Keratinocyte (primary cell): Measurements from ENCODE around the gene MAGI2. TPM values are rescaled to one million over a fixed set of nuclear protein-coding genes. Genes with fewer than 3 reads are reported as not detected.

Experiments
- DNase-seq: peaks from one replicate; pipeline ENCODE4 v3.0.0-alpha.2; 2011; ENCODE audit warnings: low read depth, missing footprints, low spot score
- FAIRE-seq: peaks from 2 replicates; lab custom pipeline; 2011; peaks lifted over from hg19 to GRCh38; lab: Jason Lieb, UNC
- H2AFZ ChIP-seq: 2 replicates; pipeline ENCODE4 v1.6.0; 2012; ENCODE audit warnings: low read length, control low read depth, inconsistent platforms; ENCODE audit not compliant: control insufficient read depth
- H3K27ac ChIP-seq: 2 replicates; pipeline ENCODE4 v1.5.1; 2011; ENCODE audit warnings: low read length; ENCODE audit not compliant: control insufficient read depth, insufficient read depth
- H3K27me3 ChIP-seq: 3 replicates; pipeline ENCODE4 v1.6.0; 2011; ENCODE audit warnings: low read length; ENCODE audit not compliant: control insufficient read depth, insufficient read depth; ENCODE audit errors: extremely low read depth
- H3K36me3 ChIP-seq, 2 experiments: 2 replicates in 1 of 2; 3 replicates in 1 of 2; pipeline ENCODE4 v1.5.1; 2011; ENCODE audit warnings: low read length in 2 of 2, mild to moderate bottlenecking in 1 of 2; ENCODE audit not compliant: control insufficient read depth in 2 of 2, insufficient read depth in 2 of 2; ENCODE audit errors: extremely low read depth in 1 of 2
- H3K4me1 ChIP-seq: 3 replicates; pipeline ENCODE4 v1.5.1; 2011; ENCODE audit warnings: low read length; ENCODE audit not compliant: control insufficient read depth, insufficient read depth; ENCODE audit errors: extremely low read depth
- H3K4me2 ChIP-seq: 3 replicates; pipeline ENCODE4 v1.6.0; 2011; ENCODE audit warnings: low read depth, low read length; ENCODE audit not compliant: control insufficient read depth, insufficient read depth; ENCODE audit errors: extremely low read depth
- H3K4me3 ChIP-seq, 3 experiments: fragments of 200-600 bp in 1 of 3; sonication (generic) in 1 of 3; 2 replicates in 2 of 3; 3 replicates in 1 of 3; pipeline ENCODE4 v1.5.1; 2011 to 2016; ENCODE audit warnings: low read length in 3 of 3, mild to moderate bottlenecking in 3 of 3, control low read depth in 2 of 3, inconsistent platforms in 1 of 3, low read depth in 1 of 3, mixed read lengths in 1 of 3, mixed run types in 1 of 3, moderate library complexity in 1 of 3; ENCODE audit not compliant: control insufficient read depth in 2 of 3, insufficient read depth in 2 of 3; ENCODE audit errors: extremely low read depth in 1 of 3
- H3K79me2 ChIP-seq: 2 replicates; pipeline ENCODE4 v1.6.0; 2012; ENCODE audit warnings: low read length; ENCODE audit not compliant: control insufficient read depth, insufficient read depth
- H3K9ac ChIP-seq: 3 replicates; pipeline ENCODE4 v1.6.0; 2011; ENCODE audit warnings: low read length; ENCODE audit not compliant: control insufficient read depth, insufficient read depth; ENCODE audit errors: extremely low read depth
- H3K9me1 ChIP-seq: 3 replicates; pipeline ENCODE4 v1.6.0; 2011; ENCODE audit warnings: low read length; ENCODE audit not compliant: control insufficient read depth, insufficient read depth; ENCODE audit errors: extremely low read depth
- H3K9me3 ChIP-seq: 2 replicates; pipeline ENCODE4 v1.5.1; 2012; ENCODE audit warnings: low read depth, low read length; ENCODE audit not compliant: control insufficient read depth
- H4K20me1 ChIP-seq: 3 replicates; pipeline ENCODE4 v1.6.0; 2011; ENCODE audit warnings: low read length; ENCODE audit not compliant: control insufficient read depth, insufficient read depth; ENCODE audit errors: extremely low read depth
- CTCF ChIP-seq, 3 experiments: IDR thresholded peaks in 1 of 3; conservative IDR thresholded peaks in 1 of 3; optimal IDR thresholded peaks in 1 of 3; 2 replicates in 2 of 3; 3 replicates in 1 of 3; pipeline versions ENCODE3 to v1.5.1; 2011; ENCODE audit warnings: low read length in 3 of 3, mild to moderate bottlenecking in 3 of 3, moderate library complexity in 2 of 3, control low read depth in 1 of 3, inconsistent platforms in 1 of 3; ENCODE audit not compliant: insufficient read depth in 2 of 3; ENCODE audit errors: extremely low read depth in 1 of 3
- EZH2 ChIP-seq: IDR thresholded peaks from one replicate; pipeline ENCODE4 v1.6.1; 2012; ENCODE audit warnings: inconsistent platforms, mild to moderate bottlenecking, low read length, moderate library complexity
- dilution Hi-C: fragments of 300-500 bp; cut with MboI; formaldehyde crosslinking; loops from one replicate; pipeline ENCODE4 v1.7.0; 2020; ENCODE audit warnings: low sequenced_read_pairs; ENCODE audit not compliant: extremely low pct_ligation_motif_present
- polyA plus RNA-seq, 5 experiments: library from polyadenylated mRNA; depleted of rRNA in 3 of 5; stranded (reverse) in 3 of 5; stranded (forward) in 1 of 5; unstranded in 1 of 5; fragments of >200 nt; gene quantifications; 1 replicate in 1 of 5; 2 replicates in 3 of 5; 3 replicates in 1 of 5; pipeline versions ENCODE4 v1.2.1 to v1.2.3, GENCODE V29; 2011 to 2012; ENCODE audit warnings: missing spikeins in 2 of 5, low read depth in 1 of 5, low replicate concordance in 1 of 5

MAGI2 gene
- polyA plus RNA-seq, 1 donor (not counting 4 experiments of a cell fraction or from before 2014, with no cell fraction given) = 0.07 TPM

- no peaks in the 10 kb centered on the region for H3K79me2 ChIP-seq
- no peak overlapping the region for H2AFZ ChIP-seq
- DNase-seq (no peak), FAIRE-seq (no peak)
- H3K4me3 ChIP-seq = no peak overlapping the region
- dilution Hi-C loops = no loop called here
- H3K27me3 ChIP-seq = no peaks in the 10 kb centered on the region
- H3K36me3 ChIP-seq = no peaks in the 10 kb centered on the region
- no peaks in the 10 kb centered on the region for H3K9me3 ChIP-seq
- no peaks in the 10 kb centered on the region for H4K20me1 ChIP-seq
- TF ChIP-seq CTCF (optimal IDR thresholded peaks at IDR 0.05 in 1 of 3, IDR thresholded peaks at IDR 0.05 in 1 of 3, conservative IDR thresholded peaks at IDR 0.05 in 1 of 3; ENCODE audit: extremely low read depth in 1 of 3, insufficient read depth in 2 of 3, low read length in 3 of 3) (no peak), EZH2 (no peak)
- no peak overlapping the region for H3K27ac ChIP-seq
- no peak overlapping the region for H3K4me2 ChIP-seq
- H3K4me1 ChIP-seq = no peaks in the 10 kb centered on the region
- no peak overlapping the region for H3K9ac ChIP-seq
- H3K9me1 ChIP-seq = no peaks in the 10 kb centered on the region
Measured at GRCh38 chr7:78400038-78400437, 1053.4 kb downstream of the MAGI2 start.

DNA sequence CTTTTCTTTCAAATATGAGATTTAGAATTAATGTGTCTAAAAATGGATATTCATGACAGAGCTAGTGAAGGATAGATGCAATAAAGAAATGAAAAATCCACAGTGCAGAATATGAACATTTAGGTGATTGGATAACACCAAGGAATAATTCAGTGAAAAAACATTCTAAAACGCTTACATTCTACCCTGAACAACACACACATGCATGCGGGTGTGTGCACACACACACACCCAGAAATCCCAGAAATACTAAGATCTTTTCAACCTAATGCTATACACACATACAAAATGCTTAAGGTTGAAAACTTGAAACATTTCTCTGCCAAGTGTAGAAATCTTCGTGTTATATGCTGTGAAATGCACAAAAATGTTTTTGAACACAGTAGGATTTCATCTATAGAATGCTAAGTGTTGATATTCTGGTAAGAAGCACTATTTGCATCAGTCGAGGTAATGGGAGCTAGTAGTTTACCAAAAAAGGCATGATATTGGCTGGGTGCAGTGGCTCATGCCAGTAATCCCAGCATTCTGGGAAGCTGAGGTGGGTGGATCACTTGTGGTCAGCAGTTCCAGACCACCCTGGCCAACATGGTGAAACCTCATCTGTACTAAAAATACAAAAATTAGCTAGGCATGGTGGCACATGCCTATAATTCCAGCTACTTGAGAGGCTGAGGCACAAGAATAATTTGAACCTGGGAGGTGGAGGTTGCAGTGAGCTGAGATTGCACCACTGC, 1054.3 kb downstream of the MAGI2 start:
- no peaks in the 10 kb centered on the region for H3K9me1 ChIP-seq
- dilution Hi-C loops = no loop called here
- H3K9me3 ChIP-seq = no peaks in the 10 kb centered on the region
- TF ChIP-seq CTCF (optimal IDR thresholded peaks at IDR 0.05 in 1 of 3, IDR thresholded peaks at IDR 0.05 in 1 of 3, conservative IDR thresholded peaks at IDR 0.05 in 1 of 3; ENCODE audit: extremely low read depth in 1 of 3, insufficient read depth in 2 of 3, low read length in 3 of 3) (no peak), EZH2 (no peak)
- DNase-seq = no peak
- H3K27ac ChIP-seq = no peak overlapping the region
- H3K27me3 ChIP-seq = no peaks in the 10 kb centered on the region
- FAIRE-seq = no peak
- H3K36me3 ChIP-seq = no peaks in the 10 kb centered on the region
- H3K79me2 ChIP-seq = no peaks in the 10 kb centered on the region
- no peak overlapping the region for H3K9ac ChIP-seq
- no peak overlapping the region for H3K4me3 ChIP-seq
- H4K20me1 ChIP-seq = no peaks in the 10 kb centered on the region
- H3K4me1 ChIP-seq = no peaks in the 10 kb centered on the region
- H3K4me2 ChIP-seq = no peak overlapping the region
- no peak overlapping the region for H2AFZ ChIP-seq
